ENCODE data around the gene MAOB. TPM values are rescaled to one million over a fixed set of nuclear protein-coding genes. Genes with fewer than 3 reads are reported as not detected.

MAOB gene
- total RNA-seq, 1 donor = 0.10 TPM

GRCh38 chrX:43720961-43721360 lies 161.3 kb downstream of the MAOB start:
- H3K27me3 ChIP-seq (ENCODE audit: insufficient read depth, low read length) = no peaks in the 10 kb centered on the region
- H3K4me1 ChIP-seq (ENCODE audit: insufficient read depth, low read length) = no peaks in the 10 kb centered on the region
- no peaks in the 10 kb centered on the region for H3K9me3 ChIP-seq (ENCODE audit: low read depth, low read length)
- no peak overlapping the region for H3K4me3 ChIP-seq (ENCODE audit: low read length)

DNA sequence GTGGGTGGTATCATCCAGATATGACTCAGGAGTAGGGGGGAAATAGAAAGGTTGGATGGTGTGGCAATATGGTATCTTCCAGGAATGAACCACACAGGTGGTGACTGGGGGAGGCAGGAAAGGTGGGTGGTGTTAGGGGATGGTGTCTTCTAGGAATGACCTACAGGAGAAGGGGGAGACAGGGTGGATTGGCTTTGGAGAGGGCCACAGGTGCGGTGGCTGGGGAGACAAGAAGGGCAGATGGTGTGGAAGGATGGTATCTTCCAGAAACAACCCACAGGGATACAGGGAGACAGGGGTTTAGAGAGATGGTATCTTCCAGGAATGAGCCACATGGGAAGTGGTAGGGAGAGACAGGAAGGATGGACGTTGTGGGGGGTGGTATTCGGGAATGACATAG lies 162.2 kb downstream of the MAOB start:
- Histone ChIP-seq H3K4me1 (ENCODE audit: insufficient read depth, low read length) (no peaks in the 10 kb centered on the region), H3K9me3 (ENCODE audit: low read depth, low read length) (no peaks in the 10 kb centered on the region), H3K4me3 (ENCODE audit: low read length) (no peak overlapping the region), H3K27me3 (ENCODE audit: insufficient read depth, low read length) (no peaks in the 10 kb centered on the region)

- Histone ChIP-seq H3K27me3 (ENCODE audit: insufficient read depth, low read length) (no peaks in the 10 kb centered on the region), H3K4me1 (ENCODE audit: insufficient read depth, low read length) (no peaks in the 10 kb centered on the region), H3K4me3 (ENCODE audit: low read length) (no peak overlapping the region), H3K9me3 (ENCODE audit: low read depth, low read length) (no peaks in the 10 kb centered on the region)
Measured at GRCh38 chrX:43718956-43719355, 163.3 kb downstream of the MAOB start.

GRCh38 chrX:43718546-43718945 lies 163.7 kb downstream of the MAOB start:
- Histone ChIP-seq H3K27me3 (ENCODE audit: insufficient read depth, low read length) (no peaks in the 10 kb centered on the region), H3K9me3 (ENCODE audit: low read depth, low read length) (no peaks in the 10 kb centered on the region), H3K4me3 (ENCODE audit: low read length) (no peak overlapping the region), H3K4me1 (ENCODE audit: insufficient read depth, low read length) (no peaks in the 10 kb centered on the region)

DNA sequence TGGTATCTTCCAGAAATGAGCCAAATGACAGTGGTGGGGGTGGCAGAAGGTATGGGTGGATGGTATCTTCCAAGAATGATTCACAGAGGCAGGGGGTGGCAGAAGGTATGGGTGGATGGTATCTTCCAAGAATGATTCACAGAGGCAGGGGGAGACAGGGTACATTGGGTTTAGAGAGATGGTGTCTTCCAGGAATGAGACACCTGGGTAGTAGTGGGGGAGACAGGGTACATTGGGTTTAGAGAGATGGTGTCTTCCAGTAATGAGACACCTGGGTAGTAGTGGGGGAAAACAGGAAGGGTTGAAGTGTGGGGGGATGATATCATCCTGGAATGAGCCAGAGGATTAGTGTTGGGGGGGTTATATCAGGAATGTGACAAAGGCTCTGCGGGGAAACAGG lies 164.2 kb downstream of the MAOB start:
- Histone ChIP-seq H3K27me3 (ENCODE audit: insufficient read depth, low read length) (no peaks in the 10 kb centered on the region), H3K4me3 (ENCODE audit: low read length) (no peak overlapping the region), H3K9me3 (ENCODE audit: low read depth, low read length) (no peaks in the 10 kb centered on the region), H3K4me1 (ENCODE audit: insufficient read depth, low read length) (no peaks in the 10 kb centered on the region)

DNA sequence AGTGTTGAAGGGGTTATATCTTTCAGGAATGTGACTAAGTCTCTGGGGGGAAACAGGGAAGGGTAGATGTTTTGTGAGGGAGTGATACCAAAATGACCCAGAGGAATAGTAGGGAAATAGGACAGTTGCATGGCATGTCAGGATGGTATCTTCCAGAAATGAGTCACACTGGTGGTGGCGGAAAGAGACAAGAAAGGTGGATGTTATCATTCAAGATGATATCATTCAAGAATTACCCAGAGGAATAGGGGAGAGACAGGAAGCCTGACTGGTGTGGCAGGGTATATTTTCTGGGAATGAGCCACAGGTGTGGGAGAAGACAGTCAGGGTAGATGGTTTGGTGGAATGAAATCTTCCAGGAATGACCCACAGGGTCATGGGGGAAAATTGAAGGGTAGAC lies 165.1 kb downstream of the MAOB start:
- no peaks in the 10 kb centered on the region for H3K9me3 ChIP-seq (ENCODE audit: low read depth, low read length)
- no peak overlapping the region for H3K4me3 ChIP-seq (ENCODE audit: low read length)
- no peaks in the 10 kb centered on the region for H3K27me3 ChIP-seq (ENCODE audit: insufficient read depth, low read length)
- no peaks in the 10 kb centered on the region for H3K4me1 ChIP-seq (ENCODE audit: insufficient read depth, low read length)

GRCh38 chrX:43716696-43717095 lies 165.6 kb downstream of the MAOB start:
- Histone ChIP-seq H3K4me3 (ENCODE audit: low read length) (no peak overlapping the region), H3K4me1 (ENCODE audit: insufficient read depth, low read length) (no peaks in the 10 kb centered on the region), H3K9me3 (ENCODE audit: low read depth, low read length) (no peaks in the 10 kb centered on the region), H3K27me3 (ENCODE audit: insufficient read depth, low read length) (no peaks in the 10 kb centered on the region)

Other genes starting within 250 kb of the MAOB start
- gene MAOA, start 226.2 kb downstream of the MAOB start, total RNA-seq = 0.31 TPM
- not detected for gene NDP, start 90.9 kb upstream of the MAOB start, total RNA-seq

All from mononuclear cell (primary cell).